ENCODE data around the gene IGFL1. TPM values are rescaled to one million over a fixed set of nuclear protein-coding genes. Genes with fewer than 3 reads are reported as not detected.
"Not testable (repeated sequence)": the region's sequence is repeated elsewhere in the genome, so short reads cannot be mapped to it uniquely, and the experiment has no call there.

The IGFL1 gene
- total RNA-seq, 2 donors from 2014 or later, result not detected

- no peaks in the 10 kb centered on the region for H3K9me3 ChIP-seq
- TF ChIP-seq CTCF (IDR thresholded peaks at IDR 0.05) (no peak), POLR2A (IDR thresholded peaks at IDR 0.05) (no peak)
- ATAC-seq (no peak), DNase-seq (no peak)
- no peaks in the 10 kb centered on the region for H3K4me1 ChIP-seq
- no peak overlapping the region for H3K4me3 ChIP-seq
- 32 to 38% methylated on average over 3 of the region's 3 CpGs for WGBS, 2 donors
- peaks cover 0 to 14% of the 10 kb centered on the region in 2 donors for H3K27me3 ChIP-seq
- intact Hi-C loops (cut with DNase I), result loop anchor here (5.0 kb wide), 1 partner anchor 105 kb away; no protein-coding TSS in a partner anchor
- no peaks in the 10 kb centered on the region for H3K36me3 ChIP-seq (replicated peaks in 1 of 2; ENCODE audit: insufficient read depth in 1 of 2, low read depth in 2 of 2)
- H3K27ac ChIP-seq, result no peak overlapping the region
Observed at GRCh38 chr19:46191972-46192371, 37.6 kb upstream of the IGFL1 start.

GRCh38 chr19:46192626-46192991 is 36.9 kb upstream of the IGFL1 start:
- H3K9me3 ChIP-seq; DNase-seq; H3K4me1 ChIP-seq; H3K27ac ChIP-seq; H3K4me3 ChIP-seq; H3K36me3 ChIP-seq (replicated peaks in 1 of 2; ENCODE audit: insufficient read depth in 1 of 2, low read depth in 2 of 2); ATAC-seq: not testable (repeated sequence)
- WGBS, 2 donors, result 56 to 72% methylated on average over 5 of the region's 5 CpGs
- H3K27me3 ChIP-seq, result peaks cover 0 to 14% of the 10 kb centered on the region in 2 donors
- intact Hi-C loops (cut with DNase I), result loop anchor here (5.0 kb wide), 1 partner anchor 105 kb away; no protein-coding TSS in a partner anchor

DNA sequence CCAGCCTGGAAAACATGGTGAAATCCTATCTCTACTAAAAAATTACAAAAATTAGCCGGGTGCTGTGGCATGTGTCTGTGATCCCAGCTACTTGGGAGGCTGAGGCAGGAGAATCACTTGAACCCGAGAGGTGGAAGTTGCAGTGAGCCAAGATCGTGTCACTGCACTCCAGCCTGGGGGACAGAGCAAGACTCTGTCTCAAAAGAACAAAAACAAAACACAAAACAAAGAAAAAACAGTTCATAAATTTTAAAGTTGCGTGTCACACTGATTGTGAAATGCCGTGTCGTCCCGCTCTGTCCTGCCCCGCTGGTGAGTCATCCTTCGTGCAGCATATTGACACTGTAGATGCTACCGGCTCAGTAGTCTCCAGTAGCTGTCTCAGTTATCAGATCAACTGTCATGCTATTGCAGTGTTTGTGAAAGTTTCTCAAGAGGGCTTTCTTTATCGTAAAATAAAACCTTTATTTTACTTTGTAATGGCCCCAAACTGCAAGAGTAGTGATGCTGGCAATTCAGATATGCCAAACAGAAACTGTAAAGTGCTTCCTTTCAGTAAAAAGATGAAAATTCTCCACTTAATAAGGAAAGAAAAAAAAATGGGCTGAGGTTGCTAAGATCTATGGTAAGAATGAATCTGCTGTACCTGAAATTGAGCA is 36.4 kb upstream of the IGFL1 start:
- no peak overlapping the region for H3K27ac ChIP-seq
- TF ChIP-seq POLR2A (IDR thresholded peaks at IDR 0.05) (no peak), CTCF (IDR thresholded peaks at IDR 0.05) (no peak)
- no peaks in the 10 kb centered on the region for H3K36me3 ChIP-seq (replicated peaks in 1 of 2; ENCODE audit: insufficient read depth in 1 of 2, low read depth in 2 of 2)
- peaks cover 0 to 14% of the 10 kb centered on the region in 2 donors for H3K27me3 ChIP-seq
- no peak overlapping the region for H3K4me3 ChIP-seq
- H3K4me1 ChIP-seq, result no peaks in the 10 kb centered on the region
- intact Hi-C loops (cut with DNase I), result loop anchor here (5.0 kb wide), 1 partner anchor 106 kb away; no protein-coding TSS in a partner anchor
- peak in 1 of 4 donors; percentile 50 for DNase-seq
- WGBS, 2 donors, result 43 to 54% methylated on average over 11 of the region's 11 CpGs
- no peaks in the 10 kb centered on the region for H3K9me3 ChIP-seq
- no peak for ATAC-seq

- Histone ChIP-seq H3K27ac (no peak overlapping the region), H3K4me1 (no peaks in the 10 kb centered on the region), H3K27me3 (peaks cover 0 to 12% of the 10 kb centered on the region in 2 donors), H3K4me3 (no peak overlapping the region), H3K9me3 (no peaks in the 10 kb centered on the region), H3K36me3 (replicated peaks in 1 of 2; ENCODE audit: insufficient read depth in 1 of 2, low read depth in 2 of 2) (no peaks in the 10 kb centered on the region)
- ATAC-seq (no peak), DNase-seq (no peak)
- no peak for TF ChIP-seq POLR2A (IDR thresholded peaks at IDR 0.05)
- no peak for TF ChIP-seq CTCF (IDR thresholded peaks at IDR 0.05)
- intact Hi-C loops (cut with DNase I), result loop anchor here (5.0 kb wide), 1 partner anchor 106 kb away; no protein-coding TSS in a partner anchor
- WGBS, 2 donors, result 67 to 78% methylated on average over 4 of the region's 4 CpGs
Observed at GRCh38 chr19:46193678-46194077, 35.9 kb upstream of the IGFL1 start.

- peaks cover 0 to 6% of the 10 kb centered on the region in 2 donors for H3K27me3 ChIP-seq
- WGBS, 2 donors, result 86 to 94% methylated on average over 3 of the region's 3 CpGs
- H3K9me3 ChIP-seq, result no peaks in the 10 kb centered on the region
- no peak overlapping the region for H3K4me3 ChIP-seq
- no peaks in the 10 kb centered on the region for H3K36me3 ChIP-seq (replicated peaks in 1 of 2; ENCODE audit: insufficient read depth in 1 of 2, low read depth in 2 of 2)
- no peaks in the 10 kb centered on the region for H3K4me1 ChIP-seq
- TF ChIP-seq POLR2A (IDR thresholded peaks at IDR 0.05), result no peak
- no peak for TF ChIP-seq CTCF (IDR thresholded peaks at IDR 0.05)
- intact Hi-C loops (cut with DNase I), result no loop called here
- DNase-seq, result no peak
- ATAC-seq, result no peak
- H3K27ac ChIP-seq, result no peak overlapping the region
Observed at GRCh38 chr19:46195104-46195503, 34.4 kb upstream of the IGFL1 start.

- DNase-seq; H3K9me3 ChIP-seq; H3K27ac ChIP-seq; H3K4me1 ChIP-seq; intact Hi-C loops (cut with DNase I); H3K4me3 ChIP-seq; H3K27me3 ChIP-seq; ATAC-seq; H3K36me3 ChIP-seq (replicated peaks in 1 of 2; ENCODE audit: insufficient read depth in 1 of 2, low read depth in 2 of 2): not testable (repeated sequence)
- 62 to 67% methylated on average over 2 to 6 of the region's 7 CpGs for WGBS, 2 donors
Observed at GRCh38 chr19:46195919-46196318, 33.6 kb upstream of the IGFL1 start.

Measured in body of pancreas (tissue), 4 donors.